Gastroesophageal sphincter (tissue), 4 donors: ENCODE results near the gene BORCS6. TPM values are rescaled to one million over a fixed set of nuclear protein-coding genes. Genes with fewer than 3 reads are reported as not detected.
A peak's percentile ranks its signal among the peaks of the same experiment; 100 is the strongest.

ENCODE experiments used
- ATAC-seq: fragments of 150-250 bp; one replicate; pipeline ENCODE4 v1.9.1; 2016; ENCODE audit warnings: mild to moderate bottlenecking, moderate library complexity
- H3K27ac ChIP-seq, 4 donors: fragments of 200-600 bp; sonication (generic) in 3 of 4; 1 replicate in 3 of 4; 2 replicates in 1 of 4; pipeline ENCODE4 v1.5.1; 2016 to 2019
- H3K27me3 ChIP-seq: fragments of 200-600 bp; sonication (generic); one replicate; pipeline ENCODE4 v1.5.1; 2019
- H3K36me3 ChIP-seq, 2 donors: fragments of 200-600 bp; sonication (generic); one replicate each; pipeline ENCODE4 v1.5.1; 2019; ENCODE audit warnings: control low read depth in 1 of 2
- H3K4me1 ChIP-seq, 3 donors: fragments of 200-600 bp; sonication (generic); 1 replicate in 2 of 3; 2 replicates in 1 of 3; pipeline ENCODE4 v1.5.1; 2016 to 2019; ENCODE audit warnings: control low read depth in 2 of 3
- H3K4me3 ChIP-seq, 2 donors: fragments of 200-600 bp; sonication (generic); one replicate each; pipeline ENCODE4 v1.5.1; 2019; ENCODE audit warnings: mild to moderate bottlenecking in 1 of 2, moderate library complexity in 1 of 2
- H3K9me3 ChIP-seq, 3 donors: fragments of 200-600 bp; sonication (generic); one replicate each; pipeline ENCODE4 v1.5.1; 2017 to 2019; ENCODE audit warnings: control low read depth in 2 of 3
- CTCF ChIP-seq, 4 experiments: fragments of 200-600 bp in 2 of 4; fragments of 450-650 bp in 2 of 4; sonication (generic) in 1 of 4; IDR thresholded peaks; one replicate each; pipeline ENCODE4 v1.5.1; 2017 to 2019; ENCODE audit warnings: antibody characterized with exemption in 4 of 4, mild to moderate bottlenecking in 2 of 4, moderate library complexity in 2 of 4
- EP300 ChIP-seq: sonication (generic); formaldehyde crosslinking; IDR thresholded peaks from one replicate; pipeline ENCODE4 v1.6.1; 2017; ENCODE audit warnings: antibody characterized with exemption, mild to moderate bottlenecking
- POLR2A ChIP-seq, 2 donors: fragments of 450-650 bp; IDR thresholded peaks; one replicate each; pipeline ENCODE4 v1.6.1; 2017; ENCODE audit warnings: antibody characterized with exemption in 2 of 2, mild to moderate bottlenecking in 2 of 2, moderate library complexity in 1 of 2
- POLR2AphosphoS5 ChIP-seq: sonication (generic); formaldehyde crosslinking; IDR thresholded peaks from one replicate; pipeline ENCODE4 v1.6.1; 2017; ENCODE audit warnings: antibody characterized with exemption
- WGBS, 2 donors: methylation state at CpG; one replicate each; pipeline ENCODE4 v1.1.5; 2018; ENCODE audit warnings: low coverage in 1 of 2; 5-methylcytosine and 5-hydroxymethylcytosine counted together
- total RNA-seq, 4 donors: library from RNA; depleted of rRNA; stranded (reverse); fragments of >200 nt; gene quantifications; one replicate each; pipeline ENCODE4 v1.1.0, GENCODE V29; 2016

The BORCS6 gene
- total RNA-seq, 4 donors from 2014 or later = 8.1 to 16.1 (median 12.4) TPM

- Histone ChIP-seq H3K27ac (peak overlapping the region; percentile 96 to 100 (median 98)), H3K27me3 (no peaks in the 10 kb centered on the region), H3K9me3 (no peaks in the 10 kb centered on the region), H3K4me3 (peak overlapping the region; percentile 69 to 87), H3K36me3 (peaks cover 0 to 25% of the 10 kb centered on the region in 2 donors), H3K4me1 (peaks cover 9 to 78% (median 43%) of the 10 kb centered on the region in 3 donors)
- ATAC-seq = no peak
- TF ChIP-seq POLR2A (IDR thresholded peaks at IDR 0.05) = no peak
- TF ChIP-seq EP300 = no peak
- TF ChIP-seq POLR2AphosphoS5 = no peak
- TF ChIP-seq CTCF (IDR thresholded peaks at IDR 0.05) = no peak
- WGBS, 2 donors = 37 to 85% methylated on average over 2 to 13 of the region's 19 CpGs
Measured at GRCh38 chr17:8161289-8162232, 28.4 kb downstream of the BORCS6 start.

GRCh38 chr17:8160741-8161221 lies 29.2 kb downstream of the BORCS6 start:
- peaks cover 0 to 25% of the 10 kb centered on the region in 2 donors for H3K36me3 ChIP-seq
- H3K27me3 ChIP-seq = no peaks in the 10 kb centered on the region
- WGBS, 2 donors = 36% methylated on average over 5 of the region's 5 CpGs; no CpG with 5 or more reads in 1 of the 2 donors
- H3K4me1 ChIP-seq = peaks cover 9 to 78% (median 43%) of the 10 kb centered on the region in 3 donors
- H3K9me3 ChIP-seq = no peaks in the 10 kb centered on the region
- ATAC-seq = no peak
- peak overlapping the region in 1 of 2 donors; percentile 87 for H3K4me3 ChIP-seq
- TF ChIP-seq POLR2AphosphoS5 (no peak), CTCF (IDR thresholded peaks at IDR 0.05) (no peak), POLR2A (IDR thresholded peaks at IDR 0.05) (no peak), EP300 (no peak)
- peak overlapping the region; percentile 32 to 100 (median 98) for H3K27ac ChIP-seq

- peaks cover 0 to 25% of the 10 kb centered on the region in 2 donors for H3K36me3 ChIP-seq
- no peaks in the 10 kb centered on the region for H3K27me3 ChIP-seq
- no peak for ATAC-seq
- peaks cover 9 to 78% (median 43%) of the 10 kb centered on the region in 3 donors for H3K4me1 ChIP-seq
- H3K4me3 ChIP-seq = peak overlapping the region in 1 of 2 donors; percentile 87
- no peaks in the 10 kb centered on the region for H3K9me3 ChIP-seq
- TF ChIP-seq POLR2AphosphoS5 (no peak), POLR2A (IDR thresholded peaks at IDR 0.05) (no peak), CTCF (IDR thresholded peaks at IDR 0.05) (no peak), EP300 (no peak)
- H3K27ac ChIP-seq = peak overlapping the region; percentile 32 to 100 (median 98)
- 28 to 55% methylated on average over 3 of the region's 4 CpGs for WGBS, 2 donors
Measured at GRCh38 chr17:8160224-8160577, 29.8 kb downstream of the BORCS6 start.

GRCh38 chr17:8159459-8160223 lies 30.3 kb downstream of the BORCS6 start:
- Histone ChIP-seq H3K27me3 (no peaks in the 10 kb centered on the region), H3K4me3 (no peak overlapping the region), H3K27ac (peak overlapping the region; percentile 19 to 99 (median 80)), H3K4me1 (peaks cover 9 to 72% (median 43%) of the 10 kb centered on the region in 3 donors), H3K9me3 (no peaks in the 10 kb centered on the region), H3K36me3 (peaks cover 0 to 25% of the 10 kb centered on the region in 2 donors)
- 56 to 77% methylated on average over 3 of the region's 4 CpGs for WGBS, 2 donors
- no peak for ATAC-seq
- TF ChIP-seq POLR2A (IDR thresholded peaks at IDR 0.05) (no peak), EP300 (no peak), POLR2AphosphoS5 (no peak), CTCF (IDR thresholded peaks at IDR 0.05) (no peak)
